HG02588 (cell line): Measurements from ENCODE around the gene GPRIN3.
A peak's percentile ranks its signal among the peaks of the same experiment; 100 is the strongest.
"Not testable (repeated sequence)": the region's sequence is repeated elsewhere in the genome, so short reads cannot be mapped to it uniquely, and the experiment has no call there.

Experiments used
- ATAC-seq: cut with Tn5 transposase; IDR thresholded peaks from one replicate; pipeline ENCODE4 v1.9.1; 2021; ENCODE audit warnings: mild to moderate bottlenecking, moderate library complexity; ENCODE audit not compliant: unreplicated experiment

GPRIN3 gene

DNA sequence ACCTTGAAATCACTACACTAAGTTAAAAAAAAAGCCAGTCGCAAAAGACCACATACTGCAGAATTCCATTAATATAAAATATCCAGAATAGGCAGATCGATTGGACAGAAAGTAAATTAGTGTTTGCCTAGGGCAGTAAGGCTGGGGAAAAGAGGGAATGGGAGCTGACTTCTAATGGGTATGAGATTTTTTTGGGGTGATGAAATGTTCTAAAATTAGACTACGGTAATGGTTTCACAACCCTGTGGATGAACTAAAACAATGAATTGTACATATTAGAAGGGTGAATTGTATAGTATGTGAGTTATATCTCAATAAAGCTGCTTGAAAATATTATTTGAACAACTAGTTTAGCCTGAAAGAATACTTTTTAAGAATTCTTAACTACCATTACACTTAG lies 6.7 kb upstream of the GPRIN3 start:
- ATAC-seq, result no peak

DNA sequence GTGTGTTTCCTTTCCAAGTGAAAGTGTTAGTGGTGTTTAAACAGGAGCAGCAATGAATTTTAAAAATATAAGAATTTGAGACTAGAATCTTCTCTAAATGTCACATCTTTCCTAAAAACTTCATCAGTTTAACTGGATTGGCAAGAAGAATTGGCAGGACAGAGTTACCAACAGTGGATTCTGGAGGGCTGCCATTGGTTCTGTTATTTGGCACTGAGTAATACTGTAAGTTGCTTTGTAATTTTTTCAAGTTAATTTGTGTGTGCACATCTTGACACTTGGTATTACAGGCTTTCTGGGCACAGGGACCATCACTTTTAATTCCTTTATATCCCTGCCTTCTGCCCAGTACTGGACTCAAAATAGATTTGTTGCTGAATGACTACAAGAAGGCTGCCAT lies 4.5 kb upstream of the GPRIN3 start:
- ATAC-seq, result no peak

DNA sequence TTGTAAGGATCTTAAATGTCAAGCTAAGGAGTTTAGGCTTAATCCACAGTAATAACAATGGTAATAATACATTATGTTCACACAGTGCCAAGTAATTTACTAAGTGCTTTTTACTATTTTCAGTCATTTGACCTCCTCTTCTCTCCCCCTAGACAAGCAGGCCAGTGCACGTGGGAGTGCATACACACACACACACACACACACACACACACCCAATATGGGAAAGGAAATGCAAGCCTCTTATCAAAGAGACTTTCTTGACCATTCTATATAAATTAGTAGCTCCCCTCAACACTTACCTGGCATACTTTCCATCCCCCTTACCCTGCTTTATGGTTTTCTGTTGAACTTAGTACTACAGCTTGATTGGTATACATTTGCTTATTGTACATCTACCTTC lies 3.8 kb upstream of the GPRIN3 start:
- ATAC-seq, result no peak

DNA sequence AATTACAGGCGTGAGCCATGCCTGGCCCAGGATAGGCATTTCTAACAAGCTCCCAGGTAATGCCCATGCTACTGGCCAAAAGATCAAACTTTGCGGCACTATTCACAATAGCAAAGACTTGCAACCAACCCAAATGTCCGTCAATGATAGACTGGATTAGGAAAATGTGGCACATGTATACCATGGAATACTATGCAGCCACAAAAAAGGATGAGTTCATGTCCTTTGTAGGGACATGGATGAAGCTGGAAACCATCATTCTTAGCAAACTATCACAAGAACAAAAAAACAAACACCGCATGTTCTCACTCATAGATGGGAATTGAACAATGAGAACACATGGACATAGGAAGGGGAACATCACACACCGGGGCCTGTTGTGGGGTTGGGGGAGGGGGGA lies 1.6 kb upstream of the GPRIN3 start:
- ATAC-seq, result not testable (repeated sequence)

DNA sequence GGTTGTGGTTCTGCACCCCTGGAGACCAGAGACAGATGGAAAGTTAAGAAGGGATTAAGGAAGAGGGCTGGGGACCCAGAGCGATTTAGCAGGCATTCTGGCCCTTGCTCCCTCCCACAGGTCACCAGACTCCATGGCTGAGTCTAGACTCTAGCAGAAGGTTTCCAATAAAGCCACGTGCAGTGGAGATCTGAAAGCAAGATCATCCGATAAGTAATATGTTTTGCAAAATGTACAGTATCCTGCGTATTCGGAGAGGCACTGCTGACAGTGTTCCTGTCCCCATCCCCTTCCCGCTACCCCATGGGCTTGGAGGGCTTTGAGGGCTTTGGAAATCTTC lies 531 bp upstream of the GPRIN3 start:
- peak; percentile 2 for ATAC-seq

DNA sequence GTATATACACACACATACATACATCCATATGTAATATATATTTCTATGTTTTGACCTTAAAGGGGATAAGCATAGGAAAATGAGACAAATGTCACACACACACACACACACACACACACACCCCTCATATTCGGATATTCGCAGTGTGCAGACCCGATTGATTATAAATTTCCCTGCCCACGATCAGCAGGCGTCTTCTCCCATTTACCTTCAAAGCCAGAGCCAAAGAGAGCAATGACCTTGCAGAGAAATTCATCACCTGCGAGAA lies 488 bp downstream of the GPRIN3 start:
- no peak for ATAC-seq

DNA sequence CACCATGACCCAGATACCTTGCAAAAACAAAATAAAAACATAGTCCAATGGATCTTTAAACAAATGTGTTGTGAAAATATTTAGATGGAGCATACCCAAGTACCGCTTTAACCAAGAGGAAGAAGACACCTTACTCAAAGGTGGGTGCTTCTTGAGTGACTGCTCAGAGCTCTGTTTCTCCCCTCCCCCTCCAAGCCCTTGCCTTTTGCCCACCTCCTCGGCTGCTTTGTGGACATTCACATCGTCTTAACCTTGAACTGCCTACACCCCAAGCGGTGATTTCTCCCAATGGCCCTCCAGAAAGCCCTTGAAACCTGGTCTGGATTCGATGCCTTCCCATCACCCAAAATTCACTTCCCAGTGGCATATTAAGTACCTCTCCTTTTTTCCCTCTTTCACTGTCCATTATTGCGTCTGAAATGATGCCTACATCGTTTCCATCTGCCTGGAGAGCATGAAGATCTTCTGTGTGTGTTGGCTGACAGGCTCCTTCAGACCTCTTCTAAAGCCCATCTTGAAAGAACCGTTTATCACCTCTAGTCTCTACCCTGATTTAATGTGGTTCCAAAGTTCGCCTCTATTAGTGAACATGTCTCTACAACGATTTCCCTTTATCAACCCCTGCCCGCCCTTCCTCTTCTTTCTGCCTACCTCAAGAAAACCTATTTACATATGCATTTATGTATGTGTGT lies 968 bp downstream of the GPRIN3 start:
- no peak for ATAC-seq

DNA sequence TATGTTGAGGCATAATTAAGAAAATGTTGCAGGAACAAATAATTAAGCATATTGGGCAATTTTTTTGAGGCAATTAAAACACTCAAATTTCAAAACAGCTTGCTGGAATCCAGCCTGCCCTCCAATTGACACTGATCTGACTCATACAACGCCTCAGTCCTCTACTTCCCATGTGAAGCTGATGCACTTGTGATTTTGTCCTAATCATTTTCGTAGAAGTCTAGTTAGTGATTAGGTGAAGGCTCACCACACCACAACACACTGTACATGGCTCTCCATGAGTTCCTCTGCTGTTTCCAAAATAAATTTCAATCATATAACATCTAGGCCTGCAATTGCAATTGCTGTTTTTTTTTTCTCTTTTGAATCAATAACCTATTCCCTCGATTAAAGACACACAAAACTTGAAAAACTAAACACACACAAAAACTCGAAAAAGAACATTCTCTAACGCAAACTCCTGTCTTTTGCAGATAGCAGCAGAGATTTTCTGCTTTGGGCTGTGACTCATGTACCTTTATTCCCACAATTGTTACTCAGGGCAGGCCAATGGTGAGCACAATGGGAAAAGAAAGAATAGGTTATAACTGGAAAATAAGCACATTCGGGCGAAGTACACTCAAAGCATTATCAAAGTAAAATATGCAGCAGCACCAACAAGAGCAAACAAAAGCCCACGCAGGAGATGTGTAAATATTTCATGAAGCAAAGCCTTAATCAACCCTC lies 1.7 kb downstream of the GPRIN3 start:
- no peak for ATAC-seq

DNA sequence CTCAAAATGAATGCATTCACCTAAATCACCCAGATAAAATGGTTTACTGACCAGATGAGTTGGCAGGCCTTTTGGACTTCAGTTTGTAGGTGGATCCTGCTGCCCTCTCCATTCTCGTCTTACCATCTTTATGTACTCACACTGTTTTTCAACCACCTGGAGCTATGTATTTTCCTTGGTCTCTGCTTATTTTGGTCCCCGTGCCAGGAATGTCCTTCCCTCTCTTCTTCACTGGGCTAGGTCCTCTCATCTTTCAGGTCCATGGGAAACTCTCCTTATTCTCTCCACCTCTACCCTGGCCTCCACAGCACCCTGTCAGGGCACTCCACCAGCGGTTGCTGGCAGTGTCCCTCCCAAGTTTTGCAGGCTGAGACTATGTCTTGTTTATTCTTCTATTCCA lies 2.6 kb downstream of the GPRIN3 start:
- ATAC-seq, result no peak

DNA sequence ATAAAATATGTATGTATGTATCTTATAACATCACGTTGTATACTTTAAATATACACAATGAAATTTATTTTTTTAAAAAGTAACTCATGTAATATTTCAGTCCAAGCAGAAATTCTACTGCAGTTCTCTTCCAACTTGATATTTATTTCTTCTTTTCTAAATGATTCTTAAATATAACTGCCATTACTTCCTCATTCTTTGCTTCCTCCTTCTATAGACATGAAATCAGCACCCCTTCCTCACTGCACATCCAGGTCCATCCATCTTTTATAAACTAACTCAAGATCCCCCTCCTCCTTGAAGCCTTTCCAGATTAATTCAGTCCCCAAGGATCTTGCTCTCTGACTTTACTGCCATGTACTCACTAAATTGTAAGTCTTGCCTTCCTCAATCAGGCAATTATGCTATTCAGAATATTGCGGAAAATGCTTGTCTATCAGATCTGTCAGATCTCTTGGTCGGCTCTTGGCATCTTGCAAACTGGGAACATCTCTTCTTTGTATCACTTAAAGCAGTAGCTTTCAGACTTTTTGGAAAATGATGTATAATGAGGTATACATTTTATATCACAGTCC lies 3.7 kb downstream of the GPRIN3 start:
- no peak for ATAC-seq

DNA sequence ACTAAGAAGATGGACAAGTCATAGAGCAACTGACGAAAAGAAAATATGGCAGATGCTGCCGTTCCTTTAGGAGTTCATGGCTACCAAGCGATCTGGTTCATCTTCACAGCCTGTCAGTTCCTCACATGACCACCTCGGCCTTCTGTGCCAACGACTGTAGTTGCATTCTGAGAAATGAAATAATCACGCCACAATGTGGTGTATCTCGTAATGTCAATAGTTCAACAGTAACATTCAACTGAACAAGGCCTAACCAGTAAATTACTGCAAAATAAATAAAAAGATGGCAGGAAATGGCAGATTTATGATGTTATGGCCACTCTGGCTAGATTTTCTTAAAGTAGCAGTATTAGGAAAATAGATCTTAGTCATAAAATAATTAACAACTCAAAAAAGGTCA lies 4.4 kb downstream of the GPRIN3 start:
- no peak for ATAC-seq

DNA sequence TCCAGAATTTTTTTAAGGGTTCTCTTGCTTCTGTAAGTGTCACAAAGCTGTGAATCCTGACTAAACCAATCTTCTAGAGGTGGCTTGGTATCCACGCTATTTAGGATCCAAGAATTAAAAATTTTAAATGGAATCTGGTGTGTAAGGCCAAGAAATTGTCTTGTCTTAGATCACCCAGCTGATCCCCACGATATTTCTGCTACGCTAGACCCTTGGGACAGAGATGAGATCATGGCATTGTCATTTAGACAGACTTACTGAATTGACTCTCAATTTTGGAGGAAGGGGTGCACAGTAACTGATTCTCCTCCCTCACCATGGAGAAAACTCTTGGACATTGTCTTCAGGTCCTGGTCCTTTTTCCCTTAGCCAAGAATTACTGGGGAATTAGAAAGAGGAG lies 5.7 kb downstream of the GPRIN3 start:
- ATAC-seq, result no peak

DNA sequence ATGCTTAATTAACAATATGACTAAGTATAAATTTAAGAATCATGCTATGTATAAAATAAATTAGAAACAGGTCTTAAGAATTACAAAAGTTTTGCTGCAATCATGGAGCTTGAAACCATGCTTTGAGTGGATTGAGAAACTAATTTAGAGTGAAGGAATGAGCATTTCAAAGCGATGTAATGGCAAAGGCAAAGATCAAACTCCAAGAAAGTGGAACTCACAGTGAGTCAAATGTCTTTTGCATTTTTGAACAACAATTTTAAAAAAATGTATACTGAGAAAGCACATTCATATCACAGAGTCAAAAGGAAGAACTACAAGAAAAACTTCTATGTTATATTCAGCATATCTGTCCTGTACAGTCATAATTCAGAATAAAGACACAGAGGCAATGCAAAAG lies 6.6 kb downstream of the GPRIN3 start:
- ATAC-seq, result no peak

DNA sequence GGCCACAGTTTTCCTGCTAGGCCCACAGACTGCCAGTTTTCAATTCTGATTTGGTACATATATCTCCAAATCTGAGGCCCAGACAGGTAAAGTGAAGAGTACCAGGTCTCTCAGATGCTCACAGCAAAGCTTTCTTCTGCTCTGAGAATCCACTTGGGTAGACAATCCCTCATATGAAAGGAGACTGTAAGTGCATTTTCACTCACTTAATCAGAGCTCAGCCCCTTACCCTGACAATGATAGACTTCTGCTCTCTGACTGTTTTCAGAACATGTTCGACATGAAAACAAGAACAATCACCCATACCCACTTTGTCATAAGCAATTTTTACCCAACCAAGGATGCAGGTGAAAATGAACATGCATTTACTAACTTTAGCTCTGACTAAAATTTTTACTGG lies 7.1 kb downstream of the GPRIN3 start:
- no peak for ATAC-seq

DNA sequence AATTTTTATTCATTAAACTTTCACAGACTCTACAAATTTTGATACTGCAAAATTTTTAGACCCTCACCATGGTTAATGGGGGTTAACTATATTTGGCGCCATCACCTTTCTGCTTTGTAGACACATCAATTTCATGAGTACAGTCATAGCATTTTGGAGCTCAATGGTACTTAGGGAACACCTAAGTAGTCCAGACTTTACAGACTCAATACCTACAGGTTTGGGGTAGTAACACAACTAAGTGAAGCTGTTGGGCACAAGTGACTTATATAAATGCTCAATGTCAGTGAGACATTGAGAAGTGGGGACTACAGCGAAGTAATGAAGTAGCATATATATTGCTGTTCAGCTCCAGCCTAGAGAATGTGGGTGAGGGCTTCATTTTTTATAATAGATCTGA lies 7.5 kb downstream of the GPRIN3 start:
- no peak for ATAC-seq

DNA sequence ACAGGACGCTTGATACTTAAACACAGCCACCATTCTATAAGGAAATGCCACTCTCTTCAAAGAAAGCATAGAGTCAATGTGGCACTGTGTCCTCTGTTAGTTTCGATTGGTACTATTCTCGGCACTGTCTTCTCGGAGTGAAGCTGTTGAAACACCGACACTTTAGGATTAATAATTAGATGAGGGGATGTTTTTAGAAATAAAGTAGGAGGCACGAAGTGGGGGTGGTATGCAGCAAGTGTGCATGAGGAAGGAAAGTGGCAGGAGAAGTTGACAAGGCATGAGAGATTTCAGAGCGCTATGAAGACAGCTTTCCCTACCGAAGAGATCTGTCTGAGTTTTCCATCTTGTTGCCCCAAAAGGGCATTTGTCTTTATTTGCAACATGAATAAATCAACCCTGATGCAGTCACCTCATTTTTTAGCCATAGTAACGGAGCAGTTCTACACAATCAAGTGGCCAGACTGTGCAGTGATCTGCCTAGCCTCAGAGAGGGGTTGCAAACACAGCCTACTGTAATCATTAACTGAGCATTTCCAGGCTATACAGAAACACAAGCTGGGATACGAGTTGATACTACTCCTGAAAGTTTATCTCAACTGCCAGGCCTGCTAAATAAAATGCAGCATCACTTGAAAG lies 8.3 kb downstream of the GPRIN3 start:
- peak; percentile 44 for ATAC-seq

DNA sequence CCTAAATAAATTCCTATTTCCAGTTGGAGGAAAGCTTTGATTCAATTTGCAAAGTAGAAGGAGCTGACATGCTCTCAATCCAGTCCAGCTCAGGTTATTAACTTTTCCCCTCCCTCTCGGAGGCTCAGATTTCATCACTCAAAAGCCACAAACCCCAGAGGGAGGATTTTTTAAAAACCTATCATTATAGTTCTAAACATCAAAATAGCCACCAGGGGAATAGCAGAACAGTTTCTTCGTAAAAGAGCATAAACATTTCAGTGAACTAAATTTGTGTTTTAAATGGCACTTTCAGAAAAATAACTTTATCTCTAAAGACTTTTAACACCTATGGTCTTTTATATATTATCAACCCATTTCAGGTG lies 8.8 kb downstream of the GPRIN3 start:
- peak; percentile 6 for ATAC-seq

DNA sequence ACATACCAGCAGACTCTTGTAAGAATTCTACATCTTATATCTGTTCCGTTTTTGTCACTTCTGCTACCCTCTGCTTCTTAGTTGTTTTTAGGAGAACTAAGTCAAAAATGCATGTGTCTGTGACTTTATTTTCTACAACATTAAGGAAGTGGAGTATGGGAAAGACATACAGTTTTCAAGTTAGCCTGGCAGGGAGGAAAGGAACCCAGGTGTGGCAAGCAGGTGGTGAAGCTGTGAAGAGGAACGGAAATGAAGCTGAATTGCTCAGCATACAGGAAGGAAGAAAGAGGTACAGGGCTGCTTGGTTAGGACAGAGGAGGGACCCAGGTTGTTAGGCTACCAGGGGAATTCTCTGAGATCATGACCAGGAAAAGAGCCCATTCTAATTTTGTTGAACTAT lies 9.4 kb downstream of the GPRIN3 start:
- ATAC-seq, result peak; percentile 35

DNA sequence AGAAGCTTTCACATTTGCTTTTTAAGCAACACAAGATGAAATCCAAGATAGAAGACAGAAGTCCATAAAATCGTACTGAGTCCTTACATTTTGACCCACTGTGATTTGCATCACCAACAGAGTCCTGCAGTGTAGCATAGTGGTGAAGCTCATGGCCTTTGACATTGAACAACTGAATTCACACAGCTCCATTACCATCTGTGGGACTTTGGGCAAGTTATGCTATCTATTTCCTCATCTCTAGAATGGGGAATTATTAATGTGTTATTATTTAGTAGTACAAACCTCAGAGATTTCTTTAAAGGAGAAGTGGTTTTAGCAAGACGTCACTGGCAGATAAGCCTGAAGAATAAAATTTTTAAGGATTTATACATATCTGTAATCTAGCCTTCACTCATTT lies 10.7 kb downstream of the GPRIN3 start:
- ATAC-seq, result no peak

DNA sequence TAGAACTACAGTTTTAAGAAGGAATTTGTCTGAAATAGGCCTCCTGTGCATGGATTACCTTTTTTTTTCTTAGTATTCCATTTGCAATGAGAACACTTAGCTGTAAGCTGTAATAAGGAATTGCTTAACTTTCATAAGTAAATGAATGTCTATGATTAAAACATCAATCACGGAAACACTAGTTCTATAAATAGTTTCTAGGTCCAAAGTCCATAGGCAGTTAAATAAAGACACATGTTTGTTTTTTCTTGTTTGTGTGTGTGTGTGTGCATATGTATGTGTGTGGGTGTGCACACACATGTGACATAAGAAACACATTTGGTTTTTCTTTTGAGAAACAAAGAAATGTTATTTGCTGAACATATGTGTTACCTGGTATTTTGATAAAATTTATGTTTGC lies 11.2 kb downstream of the GPRIN3 start:
- ATAC-seq, result no peak

DNA sequence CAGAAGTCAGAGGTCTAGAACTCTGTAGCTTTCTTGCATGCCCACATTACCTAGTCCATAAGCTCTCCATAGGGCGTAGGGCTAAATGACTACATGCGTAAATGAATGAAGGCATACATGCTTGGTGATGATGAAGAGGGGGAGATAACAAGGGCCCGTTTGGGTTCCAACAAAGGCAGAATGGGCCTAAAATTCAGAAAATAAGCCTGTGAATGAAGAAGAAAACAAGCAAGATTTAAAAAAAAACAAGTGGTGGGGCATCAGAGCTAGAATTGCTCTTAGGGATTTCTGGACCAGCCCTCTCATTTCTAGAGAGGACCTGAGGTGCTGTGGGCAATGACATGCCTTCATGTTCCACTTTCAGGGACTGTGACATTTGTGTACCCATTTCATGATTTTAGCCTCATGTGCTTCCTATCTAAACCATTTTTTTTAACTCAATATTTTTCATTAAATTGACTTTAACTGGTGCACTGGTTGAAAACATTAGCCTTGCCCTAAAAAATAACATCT lies 12.1 kb downstream of the GPRIN3 start:
- no peak for ATAC-seq

DNA sequence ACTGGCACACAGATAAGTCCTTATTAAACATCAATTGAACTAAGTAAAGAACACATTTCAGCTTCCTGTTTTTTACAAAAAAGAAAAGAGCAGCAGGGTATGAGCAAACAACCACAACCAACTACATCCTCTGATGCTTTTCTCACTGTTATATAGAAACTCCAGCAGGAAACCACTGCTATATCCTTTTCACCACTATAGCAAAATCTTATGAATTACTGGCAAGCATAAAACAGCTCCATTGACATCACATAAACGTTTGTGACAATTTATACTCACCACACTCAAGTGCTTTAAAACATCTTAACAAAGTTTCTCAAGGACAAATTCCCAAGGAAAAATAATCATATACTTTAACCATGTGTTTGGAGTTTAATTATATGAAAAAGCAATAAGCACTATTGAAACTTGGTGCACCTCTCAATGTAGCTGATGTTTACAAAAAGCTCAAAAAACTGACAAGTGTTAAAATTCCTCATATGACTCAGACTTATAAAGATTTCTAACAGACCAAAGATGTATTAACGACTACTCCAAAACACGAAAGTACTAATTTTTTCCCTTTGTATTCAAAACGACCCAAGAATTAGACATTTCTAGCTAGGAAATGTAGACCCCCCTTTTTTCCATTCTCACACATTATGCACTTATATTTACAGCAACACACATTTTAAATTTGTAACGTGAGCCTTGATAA lies 12.9 kb downstream of the GPRIN3 start:
- peak; percentile 68 for ATAC-seq
